Suprapubic skin (tissue), 4 donors: Measurements from ENCODE around the gene DPYD.

ENCODE experiments used
- POLR2A ChIP-seq, 2 donors: fragments of 450-650 bp; IDR thresholded peaks; one replicate each; pipeline ENCODE4 v1.6.1; 2017; ENCODE audit warnings: antibody characterized with exemption in 2 of 2, mild to moderate bottlenecking in 2 of 2, moderate library complexity in 2 of 2
- POLR2AphosphoS5 ChIP-seq, 3 donors: sonication (generic); formaldehyde crosslinking; IDR thresholded peaks; one replicate each; pipeline ENCODE4 v1.6.1; 2017; ENCODE audit warnings: antibody characterized with exemption in 3 of 3
- TF ChIP-seq, protein P1 (sequence below), 2 donors: fragments of 200-600 bp in 1 of 2; fragments of 450-650 bp in 1 of 2; sonication (generic) in 1 of 2; IDR thresholded peaks; one replicate each; pipeline ENCODE4 v1.5.1; 2016 to 2019; ENCODE audit warnings: antibody characterized with exemption in 2 of 2, mild to moderate bottlenecking in 1 of 2, moderate library complexity in 1 of 2

DNA sequence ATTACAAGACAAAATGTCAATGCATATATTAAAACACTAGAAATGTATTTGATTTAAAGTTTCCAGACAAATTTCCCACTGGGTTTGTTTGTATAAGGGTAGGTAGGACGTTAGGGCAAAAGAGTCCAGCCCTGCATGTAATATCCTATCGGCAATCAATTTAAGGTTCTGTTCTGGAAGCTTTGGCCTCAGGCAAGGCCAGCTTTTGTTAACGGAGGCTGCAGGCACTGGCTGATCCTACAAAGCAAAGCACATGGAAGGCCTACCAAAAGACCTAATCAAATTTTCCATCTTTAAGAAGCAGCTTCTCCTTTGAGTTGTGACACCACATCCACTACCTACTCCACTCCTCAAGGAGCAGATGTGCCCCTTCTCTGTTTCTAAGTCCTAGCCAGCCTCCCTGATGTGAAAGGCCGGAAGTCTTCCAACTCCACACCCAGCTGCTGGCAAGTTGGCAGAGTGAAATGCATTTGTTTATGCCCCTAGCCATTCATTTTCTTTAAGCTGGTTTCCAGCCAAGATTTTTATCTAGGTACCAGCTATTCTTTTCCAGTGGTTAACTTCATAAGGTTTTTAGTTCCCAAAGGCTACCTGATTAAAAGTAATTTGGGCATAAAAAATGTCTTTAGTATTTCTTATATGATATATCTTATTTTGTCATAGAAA lies 746.7 kb downstream of the DPYD start:
- TF ChIP-seq, protein P1, sequence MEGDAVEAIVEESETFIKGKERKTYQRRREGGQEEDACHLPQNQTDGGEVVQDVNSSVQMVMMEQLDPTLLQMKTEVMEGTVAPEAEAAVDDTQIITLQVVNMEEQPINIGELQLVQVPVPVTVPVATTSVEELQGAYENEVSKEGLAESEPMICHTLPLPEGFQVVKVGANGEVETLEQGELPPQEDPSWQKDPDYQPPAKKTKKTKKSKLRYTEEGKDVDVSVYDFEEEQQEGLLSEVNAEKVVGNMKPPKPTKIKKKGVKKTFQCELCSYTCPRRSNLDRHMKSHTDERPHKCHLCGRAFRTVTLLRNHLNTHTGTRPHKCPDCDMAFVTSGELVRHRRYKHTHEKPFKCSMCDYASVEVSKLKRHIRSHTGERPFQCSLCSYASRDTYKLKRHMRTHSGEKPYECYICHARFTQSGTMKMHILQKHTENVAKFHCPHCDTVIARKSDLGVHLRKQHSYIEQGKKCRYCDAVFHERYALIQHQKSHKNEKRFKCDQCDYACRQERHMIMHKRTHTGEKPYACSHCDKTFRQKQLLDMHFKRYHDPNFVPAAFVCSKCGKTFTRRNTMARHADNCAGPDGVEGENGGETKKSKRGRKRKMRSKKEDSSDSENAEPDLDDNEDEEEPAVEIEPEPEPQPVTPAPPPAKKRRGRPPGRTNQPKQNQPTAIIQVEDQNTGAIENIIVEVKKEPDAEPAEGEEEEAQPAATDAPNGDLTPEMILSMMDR (IDR thresholded peaks at IDR 0.05), result no peak
- TF ChIP-seq POLR2AphosphoS5 (IDR thresholded peaks at IDR 0.05) (no peak), POLR2A (IDR thresholded peaks at IDR 0.05) (no peak)
